Bronchial epithelial cell (primary cell): ENCODE measurements around the gene OPCML. TPM values are rescaled to one million over a fixed set of nuclear protein-coding genes. Genes with fewer than 3 reads are reported as not detected.
A peak's percentile ranks its signal among the peaks of the same experiment; 100 is the strongest.

ENCODE experiments used
- DNase-seq: peaks from one replicate; pipeline ENCODE4 v3.0.0-alpha.2; 2010; ENCODE audit warnings: low read depth
- FAIRE-seq: peaks from 2 replicates; lab custom pipeline; 2011; peaks lifted over from hg19 to GRCh38; lab: Jason Lieb, UNC
- H3K27me3 ChIP-seq: 2 replicates; pipeline ENCODE4 v1.5.1; 2011; ENCODE audit warnings: low read length; ENCODE audit not compliant: control insufficient read depth, insufficient read depth
- H3K36me3 ChIP-seq: 2 replicates; pipeline ENCODE4 v1.5.1; 2011; ENCODE audit warnings: low read length; ENCODE audit not compliant: control insufficient read depth, insufficient read depth
- H3K4me3 ChIP-seq: 2 replicates; pipeline ENCODE4 v1.5.1; 2011; ENCODE audit warnings: mild to moderate bottlenecking, low read depth, low read length, control low read depth
- total RNA-seq: library from RNA; depleted of rRNA; stranded (reverse); fragments of >200 nt; gene quantifications from 2 replicates; pipeline ENCODE4 v1.2.1, GENCODE V29; 2014
- TF ChIP-seq, protein P1 (sequence below): IDR thresholded peaks from 2 replicates; pipeline ENCODE4 v1.5.1; 2011; ENCODE audit warnings: mild to moderate bottlenecking, moderate library complexity, low read length, control low read depth, inconsistent platforms; ENCODE audit not compliant: insufficient read depth, severe bottlenecking

Gene OPCML
- total RNA-seq, 1 donor from 2014 or later: not detected

DNA sequence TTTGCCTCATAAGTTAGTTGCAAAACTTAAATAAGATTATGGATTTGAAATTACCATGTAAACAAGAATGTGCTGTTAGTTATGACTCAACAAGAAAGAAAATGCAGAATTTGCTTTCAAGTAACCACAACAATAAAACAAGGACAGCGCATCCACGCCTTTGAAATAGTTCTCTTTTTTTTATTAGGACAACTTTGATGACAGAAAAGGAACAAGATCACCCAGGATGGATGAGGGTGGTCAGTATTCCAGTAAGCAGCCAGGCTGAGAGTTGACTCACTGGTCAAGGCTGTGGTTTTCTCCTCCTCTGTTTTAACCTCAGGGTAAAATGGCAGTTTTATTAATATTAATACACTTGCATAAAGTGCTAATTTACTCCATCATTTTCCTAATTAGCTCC, 544.4 kb downstream of the OPCML start:
- Histone ChIP-seq H3K27me3 (no peaks in the 10 kb centered on the region), H3K36me3 (no peaks in the 10 kb centered on the region), H3K4me3 (no peak overlapping the region)
- no peak for DNase-seq
- TF ChIP-seq, protein P1, sequence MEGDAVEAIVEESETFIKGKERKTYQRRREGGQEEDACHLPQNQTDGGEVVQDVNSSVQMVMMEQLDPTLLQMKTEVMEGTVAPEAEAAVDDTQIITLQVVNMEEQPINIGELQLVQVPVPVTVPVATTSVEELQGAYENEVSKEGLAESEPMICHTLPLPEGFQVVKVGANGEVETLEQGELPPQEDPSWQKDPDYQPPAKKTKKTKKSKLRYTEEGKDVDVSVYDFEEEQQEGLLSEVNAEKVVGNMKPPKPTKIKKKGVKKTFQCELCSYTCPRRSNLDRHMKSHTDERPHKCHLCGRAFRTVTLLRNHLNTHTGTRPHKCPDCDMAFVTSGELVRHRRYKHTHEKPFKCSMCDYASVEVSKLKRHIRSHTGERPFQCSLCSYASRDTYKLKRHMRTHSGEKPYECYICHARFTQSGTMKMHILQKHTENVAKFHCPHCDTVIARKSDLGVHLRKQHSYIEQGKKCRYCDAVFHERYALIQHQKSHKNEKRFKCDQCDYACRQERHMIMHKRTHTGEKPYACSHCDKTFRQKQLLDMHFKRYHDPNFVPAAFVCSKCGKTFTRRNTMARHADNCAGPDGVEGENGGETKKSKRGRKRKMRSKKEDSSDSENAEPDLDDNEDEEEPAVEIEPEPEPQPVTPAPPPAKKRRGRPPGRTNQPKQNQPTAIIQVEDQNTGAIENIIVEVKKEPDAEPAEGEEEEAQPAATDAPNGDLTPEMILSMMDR: no peak
- no peak for FAIRE-seq

DNA sequence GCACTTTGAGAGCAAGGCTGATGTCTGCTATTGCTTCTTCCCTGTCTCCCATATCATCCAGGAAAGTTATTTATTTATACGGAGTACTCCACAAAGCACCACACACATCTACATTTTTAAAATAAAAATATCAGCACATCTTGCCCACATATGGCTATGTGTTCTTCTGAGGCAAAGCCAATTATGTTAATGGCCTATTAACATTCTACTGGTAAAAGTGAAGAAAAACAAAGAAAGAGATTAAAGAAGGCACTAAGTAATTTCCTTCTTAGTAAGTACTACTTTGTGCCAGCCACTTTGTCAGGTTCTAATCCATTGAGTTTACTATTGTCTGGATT, 548.7 kb downstream of the OPCML start:
- DNase-seq (no peak), FAIRE-seq (no peak)
- Histone ChIP-seq H3K4me3 (no peak overlapping the region), H3K36me3 (no peaks in the 10 kb centered on the region), H3K27me3 (no peaks in the 10 kb centered on the region)
- TF ChIP-seq, protein P1: no peak

DNA sequence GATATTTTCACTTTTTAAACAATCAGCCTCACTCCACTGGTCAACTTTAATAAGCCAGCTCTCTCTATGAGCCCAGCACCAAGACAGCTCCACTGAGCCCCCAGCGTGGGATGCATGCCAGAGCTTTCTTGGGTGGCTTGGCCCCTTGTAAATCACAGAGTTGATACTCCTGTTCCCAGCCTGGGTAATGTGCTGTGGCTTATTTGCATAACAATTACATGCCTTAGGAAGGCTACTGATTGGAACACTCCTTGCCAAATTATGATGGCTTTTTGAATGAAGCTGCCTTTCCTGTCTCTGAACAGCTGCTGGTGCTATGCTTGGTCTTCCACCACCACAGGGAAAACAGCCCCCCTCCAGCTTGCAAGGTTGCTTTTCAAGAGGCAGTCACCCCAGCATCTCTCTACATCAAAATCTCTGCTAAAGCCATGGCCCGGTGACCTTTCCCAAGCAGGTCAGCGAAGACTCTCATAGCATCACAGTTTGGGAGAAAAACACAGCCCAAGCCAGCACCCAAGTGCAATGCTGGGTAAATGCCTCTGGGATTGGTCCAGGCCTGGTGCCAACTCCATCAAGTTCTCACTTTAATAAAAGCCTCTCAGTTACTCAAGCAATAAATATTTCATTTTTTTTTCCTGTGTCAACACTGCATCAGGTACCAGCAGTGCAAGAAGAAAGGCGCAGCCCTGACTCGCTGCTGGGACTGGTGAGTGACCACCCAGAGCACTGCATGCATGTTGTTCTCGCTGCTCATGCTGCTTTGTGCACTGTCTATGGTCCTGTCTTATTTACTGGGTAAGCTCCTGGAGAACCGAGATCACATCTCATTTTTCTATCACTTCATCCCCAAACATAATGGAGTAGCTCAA, 549.3 kb downstream of the OPCML start:
- H3K36me3 ChIP-seq: no peaks in the 10 kb centered on the region
- H3K4me3 ChIP-seq: no peak overlapping the region
- DNase-seq (no peak), FAIRE-seq (no peak)
- TF ChIP-seq, protein P1: no peak
- no peaks in the 10 kb centered on the region for H3K27me3 ChIP-seq

DNA sequence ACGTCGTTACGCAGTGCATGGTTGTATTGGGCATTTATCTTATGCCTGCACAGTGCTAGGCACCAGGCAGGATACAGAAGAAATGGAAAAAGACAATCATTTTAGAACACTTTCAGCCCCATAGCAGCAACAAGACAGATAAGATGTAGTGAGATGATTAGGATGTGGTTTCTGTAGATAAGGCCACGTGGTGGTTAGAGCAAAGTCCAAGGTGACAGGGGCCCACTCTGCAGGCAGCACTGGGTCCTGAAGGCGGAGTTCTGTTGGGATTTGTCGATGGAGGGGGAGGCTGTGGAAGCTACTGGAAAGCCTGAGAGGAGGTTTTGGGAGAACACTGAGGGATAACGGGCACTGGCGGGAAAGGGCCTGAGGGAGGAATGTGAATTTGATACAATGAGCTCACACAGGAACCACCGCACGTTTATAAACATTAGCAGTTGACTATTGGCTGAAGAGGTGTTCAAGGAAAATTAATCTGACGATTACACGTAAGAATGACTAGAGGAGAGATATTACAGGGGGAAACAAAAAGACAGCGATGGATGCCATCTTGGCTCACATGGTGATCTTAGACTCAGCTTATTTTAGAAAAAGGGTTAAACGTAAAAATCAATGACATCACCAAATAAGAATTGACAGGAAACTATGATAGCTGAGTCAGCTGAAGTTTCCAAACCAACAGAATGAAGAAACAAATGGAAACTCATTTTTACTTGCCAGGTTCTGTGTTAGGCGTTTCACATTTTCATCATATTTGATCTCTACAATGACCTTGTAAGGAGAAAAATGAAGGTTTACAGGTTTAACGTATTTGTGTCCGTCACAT, 551.0 kb downstream of the OPCML start:
- Histone ChIP-seq H3K36me3 (no peaks in the 10 kb centered on the region), H3K4me3 (no peak overlapping the region), H3K27me3 (no peaks in the 10 kb centered on the region)
- TF ChIP-seq, protein P1: no peak
- FAIRE-seq (no peak), DNase-seq (no peak)

DNA sequence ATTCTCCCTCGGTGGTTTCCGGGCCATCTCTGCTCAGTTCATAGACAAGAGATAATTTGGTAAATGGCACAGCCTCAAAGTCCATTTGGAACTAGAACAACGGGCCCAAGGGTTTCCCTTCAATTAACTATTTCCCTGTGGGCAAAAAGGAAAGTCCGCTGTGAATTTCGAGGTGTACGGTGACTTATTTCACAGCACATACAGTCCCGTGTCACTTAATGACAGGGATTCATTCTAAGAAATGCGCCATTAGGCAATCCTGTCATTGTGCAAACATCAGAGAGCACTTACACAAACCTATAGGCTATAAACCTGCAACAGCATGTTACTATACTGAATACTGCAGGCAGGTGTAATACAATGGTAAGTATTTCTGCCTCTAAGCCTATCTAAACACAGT, 551.6 kb downstream of the OPCML start:
- TF ChIP-seq, protein P1: no peak
- FAIRE-seq: no peak
- DNase-seq: peak; percentile 8
- H3K27me3 ChIP-seq: no peaks in the 10 kb centered on the region
- no peaks in the 10 kb centered on the region for H3K36me3 ChIP-seq
- H3K4me3 ChIP-seq: no peak overlapping the region
